IMR-90 (cell line): ENCODE measurements around the gene PYY. TPM values are rescaled to one million over a fixed set of nuclear protein-coding genes. Genes with fewer than 3 reads are reported as not detected.

ENCODE experiments used
- ATAC-seq: fragments of 200-7000 bp; cut with Tn5 transposase; 2 replicates; pipeline ENCODE4 v1.9.1; 2020; ENCODE audit warnings: low read depth, mild to moderate bottlenecking, moderate library complexity
- BruUV-seq: library from RNA; stranded (reverse); fragments of 400-500 nt; replicated peaks from 2 replicates; lab custom pipeline; 2021; lab: Mats Ljungman, UMichigan
- CTCF ChIA-PET: fragments of 300-600 bp; formaldehyde crosslinking; extraction: SDS; loops from one replicate; lab custom pipeline; 2021; ENCODE audit warnings: antibody characterized with exemption; lab: Yijun Ruan, JAX
- POLR2A ChIA-PET: fragments of 300-600 bp; sonication (Branson Sonifier 250); formaldehyde crosslinking; loops from one replicate; lab custom pipeline; 2022; ENCODE audit warnings: antibody characterized with exemption; ENCODE audit not compliant: unreplicated experiment; lab: Charles Lee
- DNase-seq: peaks from one replicate; pipeline ENCODE4 v3.0.0; 2013
- H2AFZ ChIP-seq: replicated peaks from 2 replicates; pipeline ENCODE3; 2013; ENCODE audit warnings: low read length, mild to moderate bottlenecking; ENCODE audit not compliant: poor library complexity
- H2AK5ac ChIP-seq: 2 replicates; pipeline ENCODE4 v1.6.1; 2013; ENCODE audit warnings: low read depth, low read length, inconsistent platforms
- H2AK9ac ChIP-seq: replicated peaks from 2 replicates; pipeline ENCODE3; 2013; ENCODE audit warnings: mild to moderate bottlenecking, low read depth, low read length, moderate library complexity; ENCODE audit not compliant: poor library complexity
- H2BK120ac ChIP-seq: 2 replicates; pipeline ENCODE4 v1.6.1; 2013; ENCODE audit warnings: low read depth, low read length, inconsistent platforms
- H2BK15ac ChIP-seq: 3 replicates; pipeline ENCODE4 v1.6.1; 2013; ENCODE audit warnings: low read depth, low read length, inconsistent platforms
- H2BK20ac ChIP-seq: 2 replicates; pipeline ENCODE4 v1.6.1; 2013; ENCODE audit warnings: low read depth, mild to moderate bottlenecking, inconsistent platforms, low read length, moderate library complexity
- H2BK5ac ChIP-seq: 2 replicates; pipeline ENCODE4 v1.6.1; 2013; ENCODE audit warnings: mild to moderate bottlenecking, low read depth, low read length, inconsistent platforms; ENCODE audit not compliant: poor library complexity, severe bottlenecking
- H3K14ac ChIP-seq: replicated peaks from 2 replicates; pipeline ENCODE4 v1.6.1; 2013; ENCODE audit warnings: low read depth, low read length, inconsistent platforms
- H3K18ac ChIP-seq: 2 replicates; pipeline ENCODE4 v1.6.1; 2013; ENCODE audit warnings: low read depth, low read length, control low read depth
- H3K23ac ChIP-seq: 2 replicates; pipeline ENCODE4 v1.6.1; 2013; ENCODE audit warnings: low read depth, low read length, inconsistent platforms
- H3K27ac ChIP-seq: 2 replicates; pipeline ENCODE4 v1.5.1; 2013; ENCODE audit warnings: mild to moderate bottlenecking, control low read depth, low read length; ENCODE audit not compliant: insufficient read depth
- H3K27me3 ChIP-seq: 2 replicates; pipeline ENCODE4 v1.6.1; 2013; ENCODE audit warnings: low read length; ENCODE audit not compliant: control insufficient read depth, insufficient read depth
- H3K36me3 ChIP-seq: 2 replicates; pipeline ENCODE4 v1.6.1; 2013; ENCODE audit warnings: low read length, mixed read lengths; ENCODE audit not compliant: control insufficient read depth, insufficient read depth
- H3K4ac ChIP-seq: 2 replicates; pipeline ENCODE4 v1.6.1; 2013; ENCODE audit warnings: low read depth, low read length, inconsistent platforms
- H3K4me1 ChIP-seq: 2 replicates; pipeline ENCODE4 v1.6.1; 2013; ENCODE audit warnings: low read length, mixed read lengths; ENCODE audit not compliant: control insufficient read depth, insufficient read depth
- H3K4me2 ChIP-seq: 2 replicates; pipeline ENCODE4 v1.6.1; 2013; ENCODE audit warnings: low read depth, mild to moderate bottlenecking, control low read depth, low read length, moderate library complexity
- H3K4me3 ChIP-seq: 2 replicates; pipeline ENCODE4 v1.5.1; 2013; ENCODE audit warnings: low read depth, mild to moderate bottlenecking, control low read depth, low read length, moderate library complexity; ENCODE audit not compliant: insufficient read depth
- H3K56ac ChIP-seq: 2 replicates; pipeline ENCODE4 v1.6.1; 2013; ENCODE audit warnings: low read length, inconsistent platforms; ENCODE audit not compliant: insufficient read depth; ENCODE audit errors: extremely low read depth
- H3K79me1 ChIP-seq, 2 experiments: 2 replicates each; pipeline ENCODE4 v1.6.1; 2013; ENCODE audit warnings: low read length in 2 of 2, inconsistent platforms in 1 of 2, low read depth in 1 of 2
- H3K9ac ChIP-seq: 2 replicates; pipeline ENCODE4 v1.6.1; 2013; ENCODE audit warnings: low read depth, low read length, control low read depth
- H3K9me1 ChIP-seq: 2 replicates; pipeline ENCODE4 v1.6.1; 2013; ENCODE audit warnings: low read length, inconsistent platforms; ENCODE audit not compliant: insufficient read depth
- H3K9me3 ChIP-seq: 2 replicates; pipeline ENCODE4 v1.6.1; 2013; ENCODE audit warnings: low read length; ENCODE audit not compliant: control insufficient read depth, insufficient read depth
- H4K20me1 ChIP-seq: 2 replicates; pipeline ENCODE4 v1.6.1; 2013; ENCODE audit warnings: low read length, inconsistent platforms; ENCODE audit not compliant: insufficient read depth
- H4K5ac ChIP-seq: 2 replicates; pipeline ENCODE4 v1.6.1; 2013; ENCODE audit warnings: mild to moderate bottlenecking, low read depth, low read length, control low read depth
- H4K8ac ChIP-seq, 2 experiments: 2 replicates each; pipeline ENCODE4 v1.6.1; 2013; ENCODE audit warnings: low read depth in 2 of 2, low read length in 2 of 2, control low read depth in 1 of 2, inconsistent platforms in 1 of 2
- H4K91ac ChIP-seq: 2 replicates; pipeline ENCODE4 v1.6.1; 2013; ENCODE audit warnings: low read depth, low read length, inconsistent platforms; ENCODE audit not compliant: insufficient read depth
- NFE2L2 ChIP-seq: fragments of 150-350 bp; IDR thresholded peaks from 2 replicates; pipeline ENCODE4 v1.6.1; 2016; ENCODE audit warnings: low read depth, mild to moderate bottlenecking, low read length
- SMC3 ChIP-seq: fragments of 150-350 bp; IDR thresholded peaks from 2 replicates; pipeline ENCODE4 v1.6.1; 2016; ENCODE audit warnings: low read depth, mild to moderate bottlenecking, antibody characterized with exemption, low read length, moderate library complexity
- WGBS, 2 experiments: methylation state at CpG; one replicate each; pipeline versions ENCODE4 v1.1.5 to v1.1.7; 2013; ENCODE audit warnings: missing lambda C conversion rate in 2 of 2; ENCODE audit not compliant: insufficient read length in 1 of 2; ENCODE audit errors: extremely low coverage in 2 of 2; 5-methylcytosine and 5-hydroxymethylcytosine counted together
- dilution Hi-C: fragments of 300-500 bp; cut with HindIII; formaldehyde crosslinking; loops from one replicate; pipeline ENCODE4 v1.14.3; 2018; ENCODE audit warnings: low sequenced_read_pairs; ENCODE audit not compliant: unreplicated experiment
- in situ Hi-C: fragments of 300-500 bp; cut with MboI; formaldehyde crosslinking; loops from 3 replicates; pipeline ENCODE4 v1.14.3; 2019; ENCODE audit warnings: low sequenced_read_pairs, inconsistent platforms, mixed read lengths
- intact Hi-C: fragments of 100-400 bp; cut with micrococcal nuclease; formaldehyde crosslinking; loops from 2 replicates; pipeline ENCODE4 v1.10.0; 2022
- polyA plus RNA-seq, 3 experiments: library from polyadenylated mRNA; depleted of rRNA; stranded (reverse); fragments of >200 nt; gene quantifications; 2 replicates each; pipeline ENCODE4 v1.2.3, GENCODE V29; 2012; ENCODE audit warnings: low replicate concordance in 1 of 3
- total RNA-seq: library from RNA; depleted of rRNA; stranded (reverse); fragments of >200 nt; gene quantifications from 2 replicates; pipeline ENCODE4 v1.2.3, GENCODE V29; 2012

Gene PYY
- total and polyA plus RNA-seq, 2 of the 4 experiments (the other 2 are of a cell fraction), result not detected

GRCh38 chr17:43911904-43912303 lies 41.8 kb downstream of the PYY start:
- no peaks in the 10 kb centered on the region for H3K36me3 ChIP-seq
- in situ Hi-C loops (no loop called here), dilution Hi-C loops (no loop called here), intact Hi-C loops (no loop called here)
- H2BK120ac ChIP-seq, result no peak overlapping the region
- no peak overlapping the region for H4K5ac ChIP-seq
- no peak overlapping the region for H2BK20ac ChIP-seq
- H3K4me1 ChIP-seq, result 0 out of 2 replicates have a peak, but pooled peaks cover 1% of the 10 kb centered on the region
- H3K27me3 ChIP-seq, result peaks cover 47% of the 10 kb centered on the region
- H2BK5ac ChIP-seq, result no peak overlapping the region
- no peak overlapping the region for H3K56ac ChIP-seq
- no peak overlapping the region for H3K9ac ChIP-seq
- no peak overlapping the region for H4K91ac ChIP-seq
- peaks cover 3% of the 10 kb centered on the region; the same call in 1 of the 2 replicates for H3K9me1 ChIP-seq
- no peaks in the 10 kb centered on the region for H3K9me3 ChIP-seq
- no peaks in the 10 kb centered on the region for H4K20me1 ChIP-seq
- H3K23ac ChIP-seq, result no peak overlapping the region
- DNase-seq (no peak), ATAC-seq (no peak)
- H3K4ac ChIP-seq, result no peak overlapping the region
- no TSS peak for BruUV-seq
- H3K4me2 ChIP-seq, result no peak overlapping the region
- H3K4me3 ChIP-seq, result no peak overlapping the region
- H4K8ac ChIP-seq, result no peak overlapping the region
- POLR2A ChIA-PET, result interaction anchor here (0.7 kb wide), 1 partner anchor 16 kb away, joined by 3 read pairs; no protein-coding TSS in a partner anchor
- H3K79me1 ChIP-seq, result no peaks in the 10 kb centered on the region
- no peak overlapping the region for H3K14ac ChIP-seq
- CTCF ChIA-PET, result no interaction called here
- no peak overlapping the region for H2BK15ac ChIP-seq
- no peak overlapping the region for H3K27ac ChIP-seq
- no peak for TF ChIP-seq NFE2L2
- no peak for TF ChIP-seq SMC3
- no peak overlapping the region for H3K18ac ChIP-seq
- no peak overlapping the region for H2AK5ac ChIP-seq
- H2AK9ac ChIP-seq, result no peak overlapping the region
- no peak overlapping the region for H2AFZ ChIP-seq
- no CpG with 5 or more reads among the region's 8 CpGs for WGBS, 2 experiments
